CD14-positive monocyte (primary cell): ENCODE results near the gene ARID3C. TPM values are rescaled to one million over a fixed set of nuclear protein-coding genes. Genes with fewer than 3 reads are reported as not detected.

ENCODE experiments used
- DNase-seq, 3 donors: peaks; one replicate each; pipeline ENCODE4 v3.0.0-alpha.2; 2011 to 2022
- H2AFZ ChIP-seq: 2 replicates; pipeline ENCODE4 v1.6.0; 2012; ENCODE audit warnings: mild to moderate bottlenecking, low read depth, low read length, inconsistent platforms; ENCODE audit not compliant: insufficient read depth, poor library complexity, severe bottlenecking
- H3K27ac ChIP-seq, 2 donors: 1 replicate in 1 of 2; 2 replicates in 1 of 2; pipeline ENCODE4 v1.5.1; 2012 to 2013; ENCODE audit warnings: low read length in 2 of 2, control low read depth in 1 of 2, inconsistent platforms in 1 of 2, low read depth in 1 of 2, mild to moderate bottlenecking in 1 of 2
- H3K27me3 ChIP-seq, 2 donors: one replicate each; pipeline versions ENCODE4 v1.6.0 to v1.6.1; 2011 to 2013; ENCODE audit warnings: low read length in 2 of 2; ENCODE audit not compliant: control insufficient read depth in 2 of 2, insufficient read depth in 2 of 2
- H3K36me3 ChIP-seq, 2 donors: replicated peaks in 1 of 2; 1 replicate in 1 of 2; 2 replicates in 1 of 2; pipeline versions ENCODE4 v1.5.1 to v1.6.1; 2012 to 2013; ENCODE audit warnings: low read length in 2 of 2, control low read depth in 1 of 2, inconsistent platforms in 1 of 2, mild to moderate bottlenecking in 1 of 2; ENCODE audit not compliant: insufficient read depth in 2 of 2, control insufficient read depth in 1 of 2
- H3K4me1 ChIP-seq, 2 donors: 1 replicate in 1 of 2; 2 replicates in 1 of 2; pipeline versions ENCODE4 v1.5.1 to v1.6.1; 2012 to 2013; ENCODE audit warnings: low read length in 2 of 2, control low read depth in 1 of 2, inconsistent platforms in 1 of 2, mild to moderate bottlenecking in 1 of 2, moderate library complexity in 1 of 2; ENCODE audit not compliant: insufficient read depth in 2 of 2, control insufficient read depth in 1 of 2
- H3K4me2 ChIP-seq: replicated peaks from 2 replicates; pipeline ENCODE3; 2012; ENCODE audit warnings: low read length, moderate library complexity, mild to moderate bottlenecking; ENCODE audit not compliant: poor library complexity, severe bottlenecking; ENCODE audit errors: extremely low read depth
- H3K4me3 ChIP-seq, 3 experiments: fragments of 200-600 bp in 1 of 3; sonication (generic) in 1 of 3; replicated peaks in 1 of 3; 1 replicate in 2 of 3; 2 replicates in 1 of 3; pipeline ENCODE4 v1.5.1; 2011 to 2013; ENCODE audit warnings: low read length in 3 of 3, mild to moderate bottlenecking in 3 of 3, control low read depth in 2 of 3, low read depth in 2 of 3, inconsistent platforms in 1 of 3, moderate library complexity in 1 of 3
- H3K79me2 ChIP-seq: 2 replicates; pipeline ENCODE4 v1.6.0; 2012; ENCODE audit warnings: mild to moderate bottlenecking, control low read depth, inconsistent platforms, low read length, moderate library complexity; ENCODE audit not compliant: insufficient read depth
- H3K9ac ChIP-seq: 2 replicates; pipeline ENCODE4 v1.6.0; 2017; ENCODE audit warnings: low read length, mild to moderate bottlenecking; ENCODE audit not compliant: insufficient read depth, poor library complexity, severe bottlenecking
- H3K9me3 ChIP-seq, 2 donors: replicated peaks in 1 of 2; 1 replicate in 1 of 2; 2 replicates in 1 of 2; pipeline versions ENCODE4 v1.5.1 to v1.6.1; 2012 to 2013; ENCODE audit warnings: low read length in 2 of 2, control low read depth in 1 of 2; ENCODE audit not compliant: control insufficient read depth in 1 of 2, insufficient read depth in 1 of 2
- H4K20me1 ChIP-seq: 2 replicates; pipeline ENCODE4 v1.6.0; 2012; ENCODE audit warnings: mild to moderate bottlenecking, low read length, control low read depth, moderate library complexity; ENCODE audit not compliant: insufficient read depth
- H3K27ac Mint-ChIP-seq, 7 donors: one replicate each; pipeline ENCODE4 v1.8.0; 2020; ENCODE audit warnings: mild to moderate bottlenecking in 7 of 7, mixed read lengths in 7 of 7, moderate library complexity in 6 of 7, inconsistent platforms in 2 of 7
- H3K27me3 Mint-ChIP-seq, 3 donors: one replicate each; pipeline ENCODE4 v1.8.0; 2021 to 2022; ENCODE audit warnings: low read depth in 3 of 3, mild to moderate bottlenecking in 3 of 3, mixed read lengths in 3 of 3, moderate library complexity in 3 of 3, inconsistent platforms in 1 of 3
- H3K36me3 Mint-ChIP-seq, 2 donors: one replicate each; pipeline ENCODE4 v1.8.0; 2020; ENCODE audit warnings: mixed read lengths in 2 of 2, inconsistent platforms in 1 of 2, mild to moderate bottlenecking in 1 of 2
- H3K4me1 Mint-ChIP-seq: one replicate; pipeline ENCODE4 v1.8.0; 2020; ENCODE audit warnings: mild to moderate bottlenecking, mixed read lengths
- H3K4me3 Mint-ChIP-seq, 2 donors: one replicate each; pipeline ENCODE4 v1.8.0; 2020; ENCODE audit warnings: mild to moderate bottlenecking in 2 of 2, mixed read lengths in 2 of 2, moderate library complexity in 1 of 2
- H3K9me3 Mint-ChIP-seq, 7 donors: one replicate each; pipeline ENCODE4 v1.8.0; 2020 to 2022; ENCODE audit warnings: mixed read lengths in 7 of 7, mild to moderate bottlenecking in 6 of 7, moderate library complexity in 6 of 7, inconsistent platforms in 2 of 7
- WGBS: methylation state at CpG from one replicate; pipeline ENCODE4 v1.1.5; 2013; ENCODE audit warnings: missing lambda C conversion rate; ENCODE audit not compliant: insufficient coverage; 5-methylcytosine and 5-hydroxymethylcytosine counted together
- intact Hi-C, 2 donors: fragments of 100-400 bp; cut with micrococcal nuclease; formaldehyde crosslinking; loops; one replicate each; pipeline versions ENCODE4 v1.15.0 to v1.15.1; 2023
- polyA plus RNA-seq, 3 donors: library from polyadenylated mRNA; depleted of rRNA in 1 of 3; unstranded in 2 of 3; stranded (reverse) in 1 of 3; fragments of 300-500 nt in 2 of 3; fragments of >200 nt in 1 of 3; fragmentation: Illumina TruSeq in 2 of 3; gene quantifications; 1 replicate in 2 of 3; 2 replicates in 1 of 3; pipeline ENCODE4 v1.2.3, GENCODE V29; 2012 to 2021
- TF ChIP-seq, protein P1 (sequence below): fragments of 200-600 bp; IDR thresholded peaks from one replicate; pipeline ENCODE4 v1.8.0; 2022; ENCODE audit warnings: antibody characterized with exemption, mild to moderate bottlenecking

Gene ARID3C
- polyA plus RNA-seq, 3 donors, result not detected

DNA sequence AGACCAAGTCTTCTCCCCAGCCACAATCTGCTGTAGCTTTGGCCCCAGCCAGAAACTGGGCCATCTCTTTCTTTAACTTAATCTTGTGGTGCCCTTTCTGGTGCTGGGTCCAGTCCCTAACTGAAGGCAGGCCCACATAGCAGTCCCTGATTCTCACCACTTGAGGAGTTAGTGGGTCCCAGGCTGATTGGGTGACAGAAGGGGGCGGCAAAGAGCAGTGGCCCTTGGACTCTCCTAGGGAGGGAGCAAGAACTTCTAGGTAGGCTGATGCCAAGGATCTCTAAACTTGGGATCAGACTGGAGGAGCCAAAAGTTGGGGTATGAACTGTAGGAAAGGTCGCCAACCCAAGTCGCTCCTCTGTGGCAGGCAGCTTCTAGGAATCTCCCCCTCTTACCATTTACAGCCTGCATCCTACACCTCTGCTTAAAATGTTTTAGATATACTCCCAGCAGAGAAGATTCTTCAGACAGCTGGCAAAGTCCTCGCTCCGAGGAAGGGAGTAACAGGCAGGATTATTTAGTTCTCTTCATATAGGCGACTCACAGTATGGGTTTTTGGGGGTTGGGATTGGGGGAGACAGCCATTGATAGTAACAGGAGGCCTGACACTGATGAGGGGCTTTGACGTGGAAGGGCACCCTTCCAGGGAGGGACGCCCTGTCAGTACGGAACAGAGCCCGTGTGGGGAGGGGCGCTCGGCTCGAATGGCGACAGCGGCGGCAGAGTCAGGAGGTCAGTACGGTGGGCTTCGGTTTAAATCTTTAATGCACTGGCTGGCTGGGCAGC lies 35.6 kb upstream of the ARID3C start:
- peak overlapping the region; percentile 26 to 49 for H3K27ac ChIP-seq
- H3K9me3 Mint-ChIP-seq, result peaks cover 4 to 11% (median 9%) of the 10 kb centered on the region in 7 donors
- H3K4me3 Mint-ChIP-seq, result peak overlapping the region; percentile 82 to 91
- H3K4me1 ChIP-seq, result peaks cover 16 to 19% of the 10 kb centered on the region in 2 donors
- H3K36me3 Mint-ChIP-seq, result peaks cover 18 to 22% of the 10 kb centered on the region in 2 donors
- H3K4me1 Mint-ChIP-seq, result peaks cover 26% of the 10 kb centered on the region
- WGBS, result 7% methylated on average over 14 of the region's 18 CpGs
- peak overlapping the region; percentile 94 for H3K4me2 ChIP-seq
- H3K9ac ChIP-seq, result peak overlapping the region; percentile 57
- peak overlapping the region; percentile 94 for H2AFZ ChIP-seq
- H3K27me3 Mint-ChIP-seq, result peaks cover 0 to 3% (median 3%) of the 10 kb centered on the region in 3 donors
- H3K36me3 ChIP-seq, result peaks cover 0 to 8% of the 10 kb centered on the region in 2 donors
- peak overlapping the region; percentile 74 to 99 (median 91) for H3K27ac Mint-ChIP-seq
- H3K27me3 ChIP-seq, result no peaks in the 10 kb centered on the region
- peaks cover 2 to 4% of the 10 kb centered on the region in 2 donors for H3K9me3 ChIP-seq
- peak; percentile 69 to 75 (median 74) for DNase-seq
- intact Hi-C loops, result loop anchor here (10.0 kb wide), 2 partner anchors 320 to 450 kb away; partner anchors contain the start of genes ATOSB (in 1 of the 2) and DNAJB5 (in 1 of the 2)
- TF ChIP-seq, protein P1, sequence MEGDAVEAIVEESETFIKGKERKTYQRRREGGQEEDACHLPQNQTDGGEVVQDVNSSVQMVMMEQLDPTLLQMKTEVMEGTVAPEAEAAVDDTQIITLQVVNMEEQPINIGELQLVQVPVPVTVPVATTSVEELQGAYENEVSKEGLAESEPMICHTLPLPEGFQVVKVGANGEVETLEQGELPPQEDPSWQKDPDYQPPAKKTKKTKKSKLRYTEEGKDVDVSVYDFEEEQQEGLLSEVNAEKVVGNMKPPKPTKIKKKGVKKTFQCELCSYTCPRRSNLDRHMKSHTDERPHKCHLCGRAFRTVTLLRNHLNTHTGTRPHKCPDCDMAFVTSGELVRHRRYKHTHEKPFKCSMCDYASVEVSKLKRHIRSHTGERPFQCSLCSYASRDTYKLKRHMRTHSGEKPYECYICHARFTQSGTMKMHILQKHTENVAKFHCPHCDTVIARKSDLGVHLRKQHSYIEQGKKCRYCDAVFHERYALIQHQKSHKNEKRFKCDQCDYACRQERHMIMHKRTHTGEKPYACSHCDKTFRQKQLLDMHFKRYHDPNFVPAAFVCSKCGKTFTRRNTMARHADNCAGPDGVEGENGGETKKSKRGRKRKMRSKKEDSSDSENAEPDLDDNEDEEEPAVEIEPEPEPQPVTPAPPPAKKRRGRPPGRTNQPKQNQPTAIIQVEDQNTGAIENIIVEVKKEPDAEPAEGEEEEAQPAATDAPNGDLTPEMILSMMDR, result peak; percentile 88
- peaks cover 20% of the 10 kb centered on the region for H3K79me2 ChIP-seq
- H3K4me3 ChIP-seq, result peak overlapping the region; percentile 64 to 87 (median 71)
- no peaks in the 10 kb centered on the region for H4K20me1 ChIP-seq

DNA sequence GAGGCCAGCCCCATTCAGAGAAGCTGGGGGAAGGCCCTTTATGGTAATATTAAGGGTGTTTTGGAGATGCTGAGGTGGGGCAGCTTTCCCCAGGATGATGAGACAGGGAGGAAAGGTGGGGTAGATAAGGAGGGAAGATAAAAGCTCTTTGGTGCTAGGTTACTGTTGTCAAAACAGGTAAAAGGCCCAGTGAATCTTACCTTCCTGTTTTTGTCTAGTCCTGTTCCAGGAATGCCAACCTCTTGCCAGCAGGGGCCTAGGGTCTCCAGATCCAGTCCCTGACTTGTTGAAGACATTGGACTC lies 34.4 kb upstream of the ARID3C start:
- Histone ChIP-seq H4K20me1 (no peaks in the 10 kb centered on the region), H3K79me2 (peaks cover 20% of the 10 kb centered on the region), H3K4me2 (no peak overlapping the region), H3K9ac (no peak overlapping the region), H3K36me3 (no peaks in the 10 kb centered on the region), H3K9me3 (no peaks in the 10 kb centered on the region), H3K4me3 (no peak overlapping the region), H3K27me3 (no peaks in the 10 kb centered on the region), H3K4me1 (peaks cover 16 to 19% of the 10 kb centered on the region in 2 donors), H3K27ac (no peak overlapping the region), H2AFZ (no peak overlapping the region)
- TF ChIP-seq, protein P1, result no peak
- Mint-ChIP-seq H3K36me3 (peaks cover 7 to 10% of the 10 kb centered on the region in 2 donors), H3K27ac (no peak overlapping the region), H3K9me3 (peaks cover 0 to 3% (median 2%) of the 10 kb centered on the region in 7 donors), H3K4me1 (peaks cover 26% of the 10 kb centered on the region), H3K4me3 (no peak overlapping the region), H3K27me3 (peaks cover 0 to 3% (median 3%) of the 10 kb centered on the region in 3 donors)
- intact Hi-C loops, result loop anchor here (10.0 kb wide), 2 partner anchors 322 to 452 kb away; partner anchors contain the start of genes ATOSB (in 1 of the 2) and DNAJB5 (in 1 of the 2)
- no peak for DNase-seq
